Fibroblast of lung (primary cell): Measurements from ENCODE around the gene FLT3. TPM values are rescaled to one million over a fixed set of nuclear protein-coding genes. Genes with fewer than 3 reads are reported as not detected.

Experiments
- DNase-seq, 2 donors: peaks; one replicate each; pipeline versions ENCODE4 v3.0.0 to v3.0.0-alpha.2; 2010; ENCODE audit warnings: low read depth in 2 of 2
- H2AFZ ChIP-seq: 2 replicates; pipeline ENCODE4 v1.5.1; 2012; ENCODE audit warnings: low read length, control low read depth, inconsistent platforms
- H3K27ac ChIP-seq: 2 replicates; pipeline ENCODE4 v1.5.1; 2011; ENCODE audit warnings: low read length, control low read depth; ENCODE audit not compliant: insufficient read depth
- H3K27me3 ChIP-seq: 2 replicates; pipeline ENCODE4 v1.5.1; 2011; ENCODE audit warnings: mild to moderate bottlenecking, low read length; ENCODE audit not compliant: control insufficient read depth, insufficient read depth
- H3K36me3 ChIP-seq: 2 replicates; pipeline ENCODE4 v1.5.1; 2011; ENCODE audit warnings: low read length; ENCODE audit not compliant: control insufficient read depth, insufficient read depth
- H3K4me1 ChIP-seq: 2 replicates; pipeline ENCODE4 v1.5.1; 2011; ENCODE audit warnings: low read length; ENCODE audit not compliant: control insufficient read depth, insufficient read depth; ENCODE audit errors: extremely low read depth
- H3K4me2 ChIP-seq: 2 replicates; pipeline ENCODE4 v1.5.1; 2011; ENCODE audit warnings: low read length, control low read depth; ENCODE audit not compliant: insufficient read depth; ENCODE audit errors: extremely low read depth
- H3K4me3 ChIP-seq, 4 experiments: fragments of 200-600 bp in 1 of 4; sonication (generic) in 1 of 4; replicated peaks in 1 of 4; 2 replicates each; pipeline ENCODE4 v1.5.1; 2011 to 2016; ENCODE audit warnings: low read length in 4 of 4, low read depth in 3 of 4, mild to moderate bottlenecking in 3 of 4, control low read depth in 2 of 4, inconsistent platforms in 1 of 4, mixed read lengths in 1 of 4; ENCODE audit not compliant: insufficient read depth in 1 of 4; ENCODE audit errors: control extremely low read depth in 1 of 4
- H3K79me2 ChIP-seq: 2 replicates; pipeline ENCODE4 v1.5.1; 2012; ENCODE audit warnings: mild to moderate bottlenecking, low read length, inconsistent platforms; ENCODE audit not compliant: control insufficient read depth, insufficient read depth
- H3K9ac ChIP-seq: 2 replicates; pipeline ENCODE4 v1.5.1; 2011; ENCODE audit warnings: mild to moderate bottlenecking, low read length, control low read depth; ENCODE audit not compliant: insufficient read depth
- H3K9me3 ChIP-seq: 2 replicates; pipeline ENCODE4 v1.5.1; 2012; ENCODE audit warnings: low read depth, low read length; ENCODE audit not compliant: control insufficient read depth, insufficient read depth
- H4K20me1 ChIP-seq: 2 replicates; pipeline ENCODE4 v1.5.1; 2011; ENCODE audit warnings: low read length; ENCODE audit not compliant: control insufficient read depth, insufficient read depth; ENCODE audit errors: extremely low read depth
- EZH2 ChIP-seq: IDR thresholded peaks from 2 replicates; pipeline ENCODE4 v1.5.1; 2012; ENCODE audit warnings: low read length, control low read depth, mild to moderate bottlenecking; ENCODE audit errors: missing control alignments
- polyA plus RNA-seq, 2 donors: library from polyadenylated mRNA; depleted of rRNA in 1 of 2; stranded (reverse) in 1 of 2; unstranded in 1 of 2; fragments of >200 nt; gene quantifications; 2 replicates each; pipeline ENCODE4 v1.2.1, GENCODE V29; 2011 to 2012; ENCODE audit warnings: missing spikeins in 1 of 2
- total RNA-seq: library from RNA; depleted of rRNA; stranded (reverse); fragments of >200 nt; gene quantifications from 2 replicates; pipeline ENCODE4 v1.2.1, GENCODE V29; 2014
- TF ChIP-seq, protein P1 (sequence below), 2 donors: IDR thresholded peaks in 1 of 2; conservative IDR thresholded peaks in 1 of 2; 1 replicate in 1 of 2; 2 replicates in 1 of 2; pipeline ENCODE4 v1.5.1; 2011 to 2012; ENCODE audit warnings: low read length in 2 of 2, control low read depth in 1 of 2, inconsistent platforms in 1 of 2, low read depth in 1 of 2, mild to moderate bottlenecking in 1 of 2

The FLT3 gene
- total and polyA plus RNA-seq, 2 donors (not counting 1 experiment from before 2014, with no cell fraction given): not detected

DNA sequence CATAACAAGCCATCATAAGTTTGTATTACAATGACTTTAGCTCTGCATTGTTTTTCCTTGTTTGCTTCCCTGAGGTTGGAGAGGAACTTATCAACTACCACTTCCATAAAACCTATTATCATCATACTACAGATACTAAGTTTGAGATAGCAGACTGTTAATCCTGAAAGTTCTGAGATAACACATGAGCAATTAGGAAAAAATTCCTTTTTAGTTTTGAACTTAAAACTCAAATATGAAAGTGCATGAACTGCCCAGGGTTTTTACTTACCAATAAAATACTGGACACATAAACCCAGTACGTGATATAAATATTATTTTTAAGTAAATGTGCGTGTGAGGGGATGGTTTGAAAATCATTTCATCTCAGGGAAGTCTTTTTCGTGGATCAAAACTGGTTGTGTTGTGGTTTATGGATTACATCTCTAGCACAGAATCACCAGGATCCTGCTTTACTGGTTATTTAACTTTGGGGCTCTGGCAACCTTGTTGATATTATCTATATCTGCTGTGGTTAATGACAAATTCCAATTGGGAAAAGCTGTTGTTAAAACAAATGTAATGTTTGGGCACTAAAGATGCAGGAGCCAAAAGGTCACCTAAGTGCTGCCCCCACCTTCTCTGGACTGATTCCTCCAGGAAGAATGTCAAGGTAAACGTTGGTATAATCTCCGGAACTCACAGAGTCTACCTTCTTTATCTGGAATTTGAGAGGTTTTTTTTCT, 143.6 kb downstream of the FLT3 start:
- H3K9me3 ChIP-seq: no peaks in the 10 kb centered on the region
- H3K4me1 ChIP-seq: no peaks in the 10 kb centered on the region
- H3K36me3 ChIP-seq: no peaks in the 10 kb centered on the region
- H3K27ac ChIP-seq: no peak overlapping the region
- H4K20me1 ChIP-seq: no peaks in the 10 kb centered on the region
- H3K9ac ChIP-seq: no peak overlapping the region
- no peaks in the 10 kb centered on the region for H3K79me2 ChIP-seq
- H3K27me3 ChIP-seq: peaks cover 46% of the 10 kb centered on the region
- TF ChIP-seq, protein P1, sequence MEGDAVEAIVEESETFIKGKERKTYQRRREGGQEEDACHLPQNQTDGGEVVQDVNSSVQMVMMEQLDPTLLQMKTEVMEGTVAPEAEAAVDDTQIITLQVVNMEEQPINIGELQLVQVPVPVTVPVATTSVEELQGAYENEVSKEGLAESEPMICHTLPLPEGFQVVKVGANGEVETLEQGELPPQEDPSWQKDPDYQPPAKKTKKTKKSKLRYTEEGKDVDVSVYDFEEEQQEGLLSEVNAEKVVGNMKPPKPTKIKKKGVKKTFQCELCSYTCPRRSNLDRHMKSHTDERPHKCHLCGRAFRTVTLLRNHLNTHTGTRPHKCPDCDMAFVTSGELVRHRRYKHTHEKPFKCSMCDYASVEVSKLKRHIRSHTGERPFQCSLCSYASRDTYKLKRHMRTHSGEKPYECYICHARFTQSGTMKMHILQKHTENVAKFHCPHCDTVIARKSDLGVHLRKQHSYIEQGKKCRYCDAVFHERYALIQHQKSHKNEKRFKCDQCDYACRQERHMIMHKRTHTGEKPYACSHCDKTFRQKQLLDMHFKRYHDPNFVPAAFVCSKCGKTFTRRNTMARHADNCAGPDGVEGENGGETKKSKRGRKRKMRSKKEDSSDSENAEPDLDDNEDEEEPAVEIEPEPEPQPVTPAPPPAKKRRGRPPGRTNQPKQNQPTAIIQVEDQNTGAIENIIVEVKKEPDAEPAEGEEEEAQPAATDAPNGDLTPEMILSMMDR (conservative IDR thresholded peaks at IDR 0.05 in 1 of 2, IDR thresholded peaks at IDR 0.05 in 1 of 2; ENCODE audit: low read depth in 1 of 2, low read length in 2 of 2): no peak
- no peak for TF ChIP-seq EZH2
- H3K4me2 ChIP-seq: no peak overlapping the region
- H3K4me3 ChIP-seq: no peak overlapping the region
- H2AFZ ChIP-seq: no peak overlapping the region
- no peak for DNase-seq

DNA sequence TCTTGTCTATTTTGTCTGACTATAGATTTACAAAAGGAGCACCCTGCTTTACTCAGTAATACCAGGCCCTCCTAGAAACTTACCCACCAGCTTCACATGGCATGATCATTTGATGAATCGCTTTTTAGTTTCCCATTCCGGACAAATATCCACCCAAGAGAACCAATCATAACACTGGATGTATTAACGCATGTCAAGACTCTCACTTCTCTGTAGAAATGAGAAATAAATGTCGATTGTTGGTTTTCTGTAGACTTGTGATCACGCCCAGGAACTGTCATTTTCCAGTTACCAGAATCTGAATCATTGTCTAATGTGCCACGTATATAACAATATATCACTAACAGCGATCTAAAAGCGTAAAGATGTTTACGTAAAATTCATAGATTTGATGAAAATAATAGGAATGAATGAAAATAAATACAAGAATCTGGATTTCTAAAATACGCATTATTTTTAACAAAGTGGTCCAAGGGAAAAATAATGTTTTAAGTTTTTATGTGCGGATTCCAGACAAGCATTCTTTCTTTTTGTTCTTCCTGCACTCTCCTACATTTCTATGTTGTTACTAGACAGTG, 145.3 kb downstream of the FLT3 start:
- no peak overlapping the region for H3K4me3 ChIP-seq
- H3K27ac ChIP-seq: no peak overlapping the region
- H3K9me3 ChIP-seq: no peaks in the 10 kb centered on the region
- H3K4me1 ChIP-seq: no peaks in the 10 kb centered on the region
- H3K79me2 ChIP-seq: no peaks in the 10 kb centered on the region
- peaks cover 33% of the 10 kb centered on the region for H3K27me3 ChIP-seq
- no peaks in the 10 kb centered on the region for H4K20me1 ChIP-seq
- no peak overlapping the region for H3K9ac ChIP-seq
- TF ChIP-seq, protein P1 (conservative IDR thresholded peaks at IDR 0.05 in 1 of 2, IDR thresholded peaks at IDR 0.05 in 1 of 2; ENCODE audit: low read depth in 1 of 2, low read length in 2 of 2): no peak
- peak; percentile 26 for TF ChIP-seq EZH2
- DNase-seq: no peak
- H3K36me3 ChIP-seq: no peaks in the 10 kb centered on the region
- H2AFZ ChIP-seq: no peak overlapping the region
- H3K4me2 ChIP-seq: no peak overlapping the region

DNA sequence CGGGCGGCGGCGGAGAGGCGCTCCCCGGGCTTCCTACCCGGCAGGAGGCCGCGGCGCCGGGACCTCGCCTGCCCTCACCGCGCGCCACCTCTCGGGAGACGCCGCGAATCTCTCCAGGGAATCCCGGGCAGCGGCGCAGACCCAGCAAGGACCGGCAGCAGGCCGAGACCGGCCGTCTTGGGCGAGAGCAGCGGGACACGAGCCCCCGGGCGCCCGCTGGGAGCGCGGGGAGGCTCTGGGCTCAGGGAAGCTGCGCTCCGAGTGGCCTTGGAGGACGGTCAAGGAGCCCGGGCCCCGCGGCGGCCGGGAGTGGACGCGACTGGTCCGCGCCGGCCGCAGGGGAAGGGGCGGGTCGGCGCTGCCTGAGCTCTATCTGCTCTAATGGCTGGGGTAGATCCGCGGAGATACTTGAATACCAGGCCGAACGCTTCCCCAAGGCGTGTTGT, 145.9 kb downstream of the FLT3 start:
- Histone ChIP-seq H4K20me1 (no peaks in the 10 kb centered on the region), H3K27ac (no peak overlapping the region), H3K36me3 (no peaks in the 10 kb centered on the region), H3K4me3 (peak overlapping the region in 2 of 4 experiments; percentile 16 to 55), H2AFZ (peak overlapping the region; percentile 74), H3K4me2 (peak overlapping the region; percentile 71), H3K27me3 (peaks cover 28% of the 10 kb centered on the region), H3K79me2 (no peaks in the 10 kb centered on the region), H3K4me1 (no peaks in the 10 kb centered on the region), H3K9ac (no peak overlapping the region), H3K9me3 (no peaks in the 10 kb centered on the region)
- DNase-seq: peak in 1 of 2 donors; percentile 26
- TF ChIP-seq, protein P1 (conservative IDR thresholded peaks at IDR 0.05 in 1 of 2, IDR thresholded peaks at IDR 0.05 in 1 of 2; ENCODE audit: low read depth in 1 of 2, low read length in 2 of 2): no peak
- no peak for TF ChIP-seq EZH2
